HG03439 (cell line): ENCODE measurements around the gene DMXL2.
"Not testable (repeated sequence)": the region's sequence is repeated elsewhere in the genome, so short reads cannot be mapped to it uniquely, and the experiment has no call there.

ENCODE experiments used
- ATAC-seq: cut with Tn5 transposase; IDR thresholded peaks from one replicate; pipeline ENCODE4 v1.9.1; 2021; ENCODE audit warnings: mild to moderate bottlenecking, moderate library complexity; ENCODE audit not compliant: unreplicated experiment

The DMXL2 gene

DNA sequence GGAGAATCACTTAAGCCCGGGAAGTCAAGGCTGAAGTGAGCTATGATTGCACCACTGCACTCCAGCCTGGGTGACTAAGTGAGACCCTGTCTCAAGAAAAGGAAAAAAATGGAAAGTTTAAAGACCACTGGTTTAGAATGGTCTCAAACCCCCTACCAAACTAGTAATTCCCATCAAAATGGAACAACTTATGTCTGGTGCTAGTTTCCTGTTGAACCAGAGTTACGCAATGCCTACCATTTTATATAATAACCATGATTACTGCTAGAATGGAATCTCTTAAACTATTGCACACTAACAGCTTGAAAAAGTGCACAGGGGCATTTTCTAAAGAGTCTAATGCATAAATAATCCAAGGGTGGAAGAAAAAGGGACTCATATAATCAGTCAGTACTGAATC, 43.6 kb downstream of the DMXL2 start:
- ATAC-seq: no peak

GRCh38 chr15:51577636-51578304, 44.8 kb downstream of the DMXL2 start:
- no peak for ATAC-seq

- no peak for ATAC-seq
These were observed 45.6 kb downstream of the DMXL2 start for GRCh38 chr15:51576911-51577500.

DNA sequence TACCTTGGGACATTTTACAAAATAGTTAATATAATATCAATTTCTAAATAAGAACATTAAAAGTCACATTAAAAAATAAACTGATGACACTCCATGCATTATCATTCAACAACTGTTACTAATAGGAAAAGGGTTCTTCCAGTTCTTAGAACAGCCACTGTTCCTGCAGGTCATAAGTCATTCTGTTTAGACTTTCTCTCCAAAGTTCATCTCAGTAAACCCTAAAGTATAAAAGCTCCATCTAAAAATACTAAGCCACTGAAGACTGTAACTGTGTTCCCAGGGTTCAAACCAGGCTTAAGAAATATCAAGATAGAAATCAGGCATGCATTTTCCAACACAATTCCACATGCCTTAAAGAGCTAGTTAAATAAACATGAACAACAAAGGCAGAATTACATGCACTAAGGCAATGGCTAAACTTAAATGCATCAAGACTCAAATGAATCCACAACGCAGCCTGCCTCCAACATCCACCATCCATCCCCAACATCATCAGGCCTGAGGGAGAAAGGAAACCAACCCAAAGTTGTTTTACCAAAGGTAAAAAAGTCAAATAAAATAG, 46.2 kb downstream of the DMXL2 start:
- ATAC-seq: no peak

- no peak for ATAC-seq
These were observed 46.8 kb downstream of the DMXL2 start for GRCh38 chr15:51575775-51576174.

DNA sequence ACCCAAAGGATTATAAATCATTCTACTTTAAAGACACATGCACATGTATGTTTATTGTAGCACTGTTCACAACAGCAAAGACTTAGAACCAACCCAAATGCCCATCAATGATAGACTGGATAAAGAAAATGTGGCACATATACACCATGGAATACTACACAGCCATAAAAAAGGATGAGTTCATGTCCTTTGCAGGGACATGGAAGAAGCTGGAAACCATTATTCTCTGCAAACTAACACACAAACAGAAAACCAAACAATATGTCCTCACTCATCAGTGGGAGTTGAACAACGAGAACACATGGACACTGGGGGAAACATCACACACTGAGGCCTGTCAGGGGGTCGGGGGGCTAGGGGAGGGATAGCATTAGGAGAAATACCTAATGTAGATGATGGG, 49.2 kb downstream of the DMXL2 start:
- ATAC-seq: not testable (repeated sequence)

DNA sequence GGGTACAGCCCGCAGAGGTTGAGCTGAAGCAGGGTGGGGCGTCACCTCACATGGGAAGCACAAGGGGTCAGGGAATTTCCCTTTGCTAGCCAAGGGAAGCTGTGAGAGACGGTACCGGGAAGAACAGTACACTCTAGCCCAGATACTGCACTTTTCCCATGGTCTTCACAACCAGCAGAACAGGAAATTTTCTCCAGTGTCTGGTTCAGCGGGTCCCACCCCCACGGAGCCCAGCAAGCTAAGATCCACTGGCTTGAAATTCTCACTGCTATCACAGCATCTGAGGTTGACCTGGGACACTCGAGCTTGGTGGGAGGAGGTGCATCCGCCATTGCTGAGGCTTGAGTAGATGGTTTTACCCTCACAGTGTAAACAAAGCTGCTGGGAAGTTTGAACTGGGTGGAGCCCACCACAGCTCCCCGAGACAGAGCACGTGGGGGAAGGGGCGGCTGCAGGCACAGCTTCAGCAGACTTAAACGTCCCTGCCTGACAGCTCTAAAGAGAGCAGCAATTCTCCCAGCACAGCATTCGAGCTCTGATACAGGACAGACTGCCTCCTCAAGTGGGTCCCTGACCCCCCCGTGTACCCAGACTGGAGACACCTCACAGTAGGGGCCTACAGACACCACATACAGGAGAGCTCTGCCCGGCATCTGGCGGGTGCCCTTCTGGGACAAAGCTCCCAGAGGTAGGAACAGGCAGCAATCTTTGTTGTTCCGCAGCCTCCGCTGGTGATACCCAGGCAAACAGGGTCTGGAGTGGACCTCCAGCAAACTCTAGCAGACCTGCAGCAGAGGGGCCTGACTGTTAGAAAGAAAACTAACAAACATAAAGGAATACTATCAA, 53.4 kb downstream of the DMXL2 start:
- not testable (repeated sequence) for ATAC-seq

DNA sequence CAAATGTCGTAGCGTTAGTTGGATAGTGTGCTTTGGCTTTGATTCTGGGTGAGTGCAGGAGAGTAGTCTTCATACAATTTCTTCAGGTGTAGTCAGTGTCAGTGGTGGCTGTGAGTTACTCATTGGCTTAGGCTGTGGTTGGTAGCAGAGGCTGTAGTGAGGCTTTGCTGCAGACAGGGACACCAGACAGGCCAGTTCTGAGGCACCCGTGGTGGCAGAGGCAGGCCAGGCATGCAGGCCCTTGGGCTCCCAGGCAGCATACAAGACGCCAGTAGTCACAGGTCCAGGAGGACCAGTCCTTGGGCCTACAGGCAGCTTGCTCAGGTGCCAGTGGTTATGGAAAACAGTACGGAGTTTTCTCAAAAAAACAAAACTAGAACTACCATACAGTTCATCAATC, 61.3 kb downstream of the DMXL2 start:
- ATAC-seq: no peak

DNA sequence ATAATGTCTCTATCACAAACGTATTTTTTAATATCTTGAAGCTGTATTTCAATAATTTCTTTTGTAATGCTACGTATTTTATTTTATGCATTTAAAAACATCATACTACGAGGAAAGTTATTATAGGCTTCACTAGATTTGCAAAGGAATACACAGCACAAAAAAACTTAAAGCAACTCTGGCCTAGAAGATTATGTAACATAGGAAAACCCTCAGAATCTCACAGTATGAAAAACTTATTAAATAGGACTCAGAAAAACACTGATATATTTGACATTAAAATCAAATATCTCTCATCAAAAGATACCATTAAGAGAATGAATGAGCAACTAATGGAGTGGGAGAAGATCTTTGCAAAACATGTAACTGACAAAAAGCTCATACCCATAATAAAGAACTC, 63.7 kb downstream of the DMXL2 start:
- ATAC-seq: no peak

GRCh38 chr15:51558411-51558810, 64.2 kb downstream of the DMXL2 start:
- no peak for ATAC-seq

- no peak for ATAC-seq
These were observed 71.7 kb downstream of the DMXL2 start for GRCh38 chr15:51550841-51551240.

GRCh38 chr15:51547656-51548055, 74.9 kb downstream of the DMXL2 start:
- ATAC-seq: no peak

DNA sequence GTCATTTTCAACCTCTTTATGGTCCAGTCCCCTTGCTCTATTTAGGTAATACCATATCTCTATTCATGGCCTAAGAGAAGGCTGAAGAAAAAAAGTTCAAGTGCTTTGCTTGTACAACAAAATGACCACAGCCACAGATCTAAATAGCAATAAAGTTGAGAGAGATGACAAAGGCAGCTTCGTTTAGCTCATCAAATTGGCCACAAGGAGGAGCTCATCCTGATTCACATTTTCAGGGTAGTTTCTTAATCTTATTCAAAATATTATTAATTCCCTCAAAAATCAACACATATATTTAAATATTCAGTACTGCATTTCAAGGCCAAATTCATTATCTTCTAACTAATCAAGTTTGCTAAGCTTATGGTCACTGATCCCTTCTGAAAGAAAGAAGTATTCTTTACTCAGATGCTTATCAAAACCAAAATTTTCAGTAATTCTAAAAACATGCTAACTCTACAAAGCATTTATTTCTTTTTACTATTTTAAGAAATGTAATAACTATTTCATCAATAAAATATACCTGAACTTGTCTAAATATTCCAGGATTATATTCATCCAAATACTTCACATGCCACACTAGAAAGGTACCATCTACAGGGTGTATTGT, 85.5 kb downstream of the DMXL2 start:
- ATAC-seq: no peak

DNA sequence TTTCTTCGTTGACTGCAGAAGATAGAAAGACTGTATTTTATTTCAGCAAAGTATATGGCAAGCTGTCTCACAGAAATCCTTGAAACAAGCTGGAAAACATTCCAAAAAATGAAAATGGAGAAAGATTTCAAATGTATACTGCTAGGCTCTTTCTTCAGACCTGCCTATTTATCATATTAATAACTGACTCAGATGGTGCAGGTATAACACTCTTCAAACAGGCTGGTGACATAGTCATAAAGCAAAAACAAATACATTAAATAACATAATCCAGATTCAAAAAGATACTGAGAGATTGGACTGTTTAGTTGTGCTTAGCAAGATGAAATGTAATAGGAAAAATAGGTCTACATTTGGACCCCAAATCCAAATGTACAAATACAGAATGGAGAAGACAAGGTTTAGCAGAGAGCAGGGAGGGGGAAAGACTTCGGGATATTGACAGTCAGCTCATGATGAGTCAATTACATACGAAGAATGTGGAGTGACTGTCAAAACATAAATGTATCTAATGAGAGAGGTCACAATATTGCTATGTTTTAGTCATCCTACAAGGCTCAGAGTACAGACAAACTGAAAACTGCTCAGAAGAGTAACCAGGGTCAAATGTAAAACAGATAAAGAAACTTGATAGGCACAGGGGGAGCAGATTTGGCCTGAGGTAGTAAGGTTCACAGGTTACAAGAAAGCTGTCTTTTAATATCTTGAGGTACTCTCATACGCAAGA, 88.7 kb downstream of the DMXL2 start:
- ATAC-seq: no peak

- ATAC-seq: no peak
These were observed 95.6 kb downstream of the DMXL2 start for GRCh38 chr15:51526955-51527354.

DNA sequence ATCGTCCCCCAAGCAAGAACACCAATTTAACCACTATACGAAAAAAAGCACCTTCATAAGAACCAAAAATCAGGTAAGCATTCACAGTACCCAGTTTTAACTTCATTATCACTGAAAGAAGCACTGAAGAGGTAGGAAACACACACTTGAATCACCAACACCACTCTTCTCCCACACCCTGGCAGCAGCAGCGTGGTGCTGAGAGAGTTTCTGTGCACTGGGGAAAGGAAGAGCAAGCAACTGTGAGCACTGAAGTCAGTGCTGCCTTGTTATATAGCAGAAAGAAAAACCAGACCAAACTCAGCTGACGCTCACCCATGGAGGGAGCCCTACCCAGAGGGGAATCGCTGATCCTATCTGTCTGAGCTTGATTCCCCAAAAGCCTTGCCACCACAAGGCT, 98.2 kb downstream of the DMXL2 start:
- no peak for ATAC-seq

- no peak for ATAC-seq
These were observed 106.3 kb downstream of the DMXL2 start for GRCh38 chr15:51516291-51516690.

DNA sequence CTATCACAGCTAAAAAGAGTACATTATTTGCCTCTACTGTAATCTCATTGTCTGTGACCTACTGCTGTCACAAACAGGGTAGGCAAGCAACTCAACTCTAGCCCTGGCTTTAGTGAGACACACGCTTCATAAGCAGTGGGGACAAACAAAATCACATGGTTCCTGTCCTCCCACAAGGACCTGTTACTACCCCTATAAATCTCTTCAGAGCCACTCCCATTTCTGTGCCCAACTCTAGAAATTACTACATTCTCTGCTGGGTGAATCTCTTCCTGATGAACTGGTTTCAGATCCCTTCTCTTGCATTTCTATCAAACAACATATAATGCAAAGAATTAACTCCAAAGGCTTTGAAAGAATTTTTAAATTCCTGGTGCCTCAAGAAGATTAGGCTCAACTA, 117.3 kb downstream of the DMXL2 start:
- ATAC-seq: no peak

DNA sequence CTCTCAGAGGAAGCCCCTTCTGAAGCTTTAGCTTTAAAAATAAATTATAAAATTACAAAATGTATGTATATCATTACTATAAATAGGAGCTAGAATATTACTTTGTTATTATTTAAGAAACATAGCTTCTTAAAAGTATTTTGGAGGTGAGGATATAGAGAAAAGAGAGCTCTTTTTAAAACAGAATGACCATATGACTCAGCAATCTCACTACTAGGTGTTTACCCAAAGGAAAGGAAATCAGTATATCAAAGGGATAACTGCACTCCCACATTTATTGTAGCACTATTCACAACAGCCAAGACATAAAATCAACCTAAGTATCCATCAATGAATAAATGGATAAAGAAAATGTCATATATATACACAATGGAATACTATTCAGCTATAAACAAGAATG, 119.6 kb downstream of the DMXL2 start:
- no peak for ATAC-seq

- ATAC-seq: no peak
These were observed 123.1 kb downstream of the DMXL2 start for GRCh38 chr15:51499379-51499976.
